Endothelial cell of umbilical vein (primary cell): ENCODE measurements around the gene DNM2. TPM values are rescaled to one million over a fixed set of nuclear protein-coding genes. Genes with fewer than 3 reads are reported as not detected.
A peak's percentile ranks its signal among the peaks of the same experiment; 100 is the strongest.

Source experiments
- BruUV-seq: library from RNA; stranded (reverse); fragments of 400-500 nt; replicated peaks from 2 replicates; lab custom pipeline; 2021; lab: Mats Ljungman, UMichigan
- CTCF ChIA-PET: fragments of 300-600, 350-600 bp; sonication (Branson Sonifier 250); formaldehyde crosslinking; loops from one replicate; lab custom pipeline; 2021; ENCODE audit warnings: antibody characterized with exemption, inconsistent platforms; lab: Charles Lee
- POLR2A ChIA-PET: fragments of 300-600, 350-600 bp; sonication (Branson Sonifier 250); formaldehyde crosslinking; loops from one replicate; lab custom pipeline; 2021; ENCODE audit warnings: antibody characterized with exemption, inconsistent platforms; lab: Charles Lee
- DNase-seq: peaks from one replicate; pipeline ENCODE4 v3.0.0-alpha.2; 2011; ENCODE audit warnings: low read depth, low spot score
- FAIRE-seq: peaks from 2 replicates; lab custom pipeline; 2011; peaks lifted over from hg19 to GRCh38; lab: Jason Lieb, UNC
- H2AFZ ChIP-seq: 2 replicates; pipeline ENCODE4 v1.6.0; 2012; ENCODE audit warnings: low read depth, low read length, control low read depth, inconsistent platforms
- H3K27ac ChIP-seq: 2 replicates; pipeline ENCODE4 v1.5.1; 2011; ENCODE audit warnings: low read depth, mild to moderate bottlenecking, control low read depth, low read length, moderate library complexity; ENCODE audit not compliant: insufficient read depth
- H3K27me3 ChIP-seq, 2 experiments: 2 replicates each; pipeline versions ENCODE4 v1.6.0 to v1.6.1; 2011; ENCODE audit warnings: low read length in 2 of 2, mixed read lengths in 1 of 2; ENCODE audit not compliant: control insufficient read depth in 2 of 2, insufficient read depth in 2 of 2
- H3K36me3 ChIP-seq, 2 experiments: 2 replicates in 1 of 2; 3 replicates in 1 of 2; pipeline ENCODE4 v1.5.1; 2011; ENCODE audit warnings: low read length in 2 of 2, mild to moderate bottlenecking in 1 of 2, moderate library complexity in 1 of 2; ENCODE audit not compliant: control insufficient read depth in 2 of 2, insufficient read depth in 2 of 2; ENCODE audit errors: extremely low read depth in 1 of 2
- H3K4me1 ChIP-seq: 3 replicates; pipeline ENCODE4 v1.5.1; 2011; ENCODE audit warnings: mild to moderate bottlenecking, low read length; ENCODE audit not compliant: control insufficient read depth, insufficient read depth; ENCODE audit errors: extremely low read depth
- H3K4me2 ChIP-seq: 2 replicates; pipeline ENCODE4 v1.6.1; 2011; ENCODE audit warnings: low read length, control low read depth, mixed read lengths; ENCODE audit not compliant: insufficient read depth
- H3K4me3 ChIP-seq, 3 experiments: fragments of 200-600 bp in 1 of 3; sonication (generic), shearing (Covaris generic) in 1 of 3; replicated peaks in 1 of 3; 2 replicates each; pipeline ENCODE4 v1.5.1; 2011 to 2016; ENCODE audit warnings: control low read depth in 3 of 3, low read length in 3 of 3, mild to moderate bottlenecking in 2 of 3, inconsistent platforms in 1 of 3, low read depth in 1 of 3, moderate library complexity in 1 of 3; ENCODE audit not compliant: insufficient read depth in 1 of 3
- H3K79me2 ChIP-seq: 2 replicates; pipeline ENCODE4 v1.6.0; 2012; ENCODE audit warnings: low read length, inconsistent platforms; ENCODE audit not compliant: control insufficient read depth, insufficient read depth
- H3K9ac ChIP-seq: replicated peaks from 2 replicates; pipeline ENCODE3; 2011; ENCODE audit warnings: low read length, control low read depth; ENCODE audit not compliant: insufficient read depth; ENCODE audit errors: extremely low read depth
- H3K9me1 ChIP-seq: replicated peaks from 3 replicates; pipeline ENCODE4 v1.6.0; 2011; ENCODE audit warnings: mild to moderate bottlenecking, low read length; ENCODE audit not compliant: control insufficient read depth, insufficient read depth; ENCODE audit errors: extremely low read depth
- H3K9me3 ChIP-seq: replicated peaks from 2 replicates; pipeline ENCODE4 v1.5.1; 2012; ENCODE audit warnings: low read length, inconsistent platforms; ENCODE audit not compliant: control insufficient read depth, insufficient read depth
- H4K20me1 ChIP-seq: replicated peaks from 2 replicates; pipeline ENCODE3; 2011; ENCODE audit warnings: mild to moderate bottlenecking, low read length; ENCODE audit not compliant: control insufficient read depth, insufficient read depth; ENCODE audit errors: extremely low read depth
- EZH2 ChIP-seq: IDR thresholded peaks from 2 replicates; pipeline ENCODE4 v1.6.1; 2012; ENCODE audit warnings: borderline replicate concordance, low read depth, mild to moderate bottlenecking, moderate library complexity, low read length, inconsistent platforms; ENCODE audit not compliant: severe bottlenecking
- POLR2A ChIP-seq: IDR thresholded peaks from 2 replicates; pipeline ENCODE4 v1.6.1; 2012; ENCODE audit warnings: low read depth, mild to moderate bottlenecking, control low read depth, low read length
- POLR2AphosphoS5 ChIP-seq: IDR thresholded peaks from 2 replicates; pipeline ENCODE4 v1.6.1; 2012; ENCODE audit warnings: low read depth, mild to moderate bottlenecking, control low read depth, low read length, moderate library complexity; ENCODE audit not compliant: insufficient read depth
- dilution Hi-C: fragments of 300-500 bp; cut with MboI; formaldehyde crosslinking; loops from one replicate; pipeline ENCODE4 v1.15.0; 2019; ENCODE audit warnings: low sequenced_read_pairs; ENCODE audit not compliant: extremely low pct_ligation_motif_present
- intact Hi-C: fragments of 100-400 bp; cut with micrococcal nuclease; formaldehyde crosslinking; loops from one replicate; pipeline ENCODE4 v1.10.0; 2022
- polyA plus RNA-seq, 4 experiments: library from polyadenylated mRNA; depleted of rRNA in 3 of 4; stranded (reverse) in 3 of 4; unstranded in 1 of 4; fragments of >200 nt; gene quantifications; 2 replicates each; pipeline versions ENCODE4 v1.2.1 to v1.2.3, GENCODE V29; 2011 to 2012; ENCODE audit warnings: missing spikeins in 1 of 4
- total RNA-seq: library from RNA; stranded (reverse); gene quantifications from 2 replicates; pipeline ENCODE4 v1.2.3, GENCODE V29; 2021
- TF ChIP-seq, protein P1 (sequence below), 2 donors: IDR thresholded peaks; 1 replicate in 1 of 2; 2 replicates in 1 of 2; pipeline ENCODE4 v1.5.1; 2011; ENCODE audit warnings: low read length in 2 of 2, mild to moderate bottlenecking in 2 of 2, moderate library complexity in 2 of 2, control low read depth in 1 of 2, inconsistent platforms in 1 of 2, low read depth in 1 of 2; ENCODE audit not compliant: insufficient read depth in 1 of 2; ENCODE audit errors: extremely low read depth in 1 of 2

The DNM2 gene
- total and polyA plus RNA-seq, 2 donors (not counting 3 experiments of a cell fraction or from before 2014, with no cell fraction given), result 81.8 to 175 TPM

DNA sequence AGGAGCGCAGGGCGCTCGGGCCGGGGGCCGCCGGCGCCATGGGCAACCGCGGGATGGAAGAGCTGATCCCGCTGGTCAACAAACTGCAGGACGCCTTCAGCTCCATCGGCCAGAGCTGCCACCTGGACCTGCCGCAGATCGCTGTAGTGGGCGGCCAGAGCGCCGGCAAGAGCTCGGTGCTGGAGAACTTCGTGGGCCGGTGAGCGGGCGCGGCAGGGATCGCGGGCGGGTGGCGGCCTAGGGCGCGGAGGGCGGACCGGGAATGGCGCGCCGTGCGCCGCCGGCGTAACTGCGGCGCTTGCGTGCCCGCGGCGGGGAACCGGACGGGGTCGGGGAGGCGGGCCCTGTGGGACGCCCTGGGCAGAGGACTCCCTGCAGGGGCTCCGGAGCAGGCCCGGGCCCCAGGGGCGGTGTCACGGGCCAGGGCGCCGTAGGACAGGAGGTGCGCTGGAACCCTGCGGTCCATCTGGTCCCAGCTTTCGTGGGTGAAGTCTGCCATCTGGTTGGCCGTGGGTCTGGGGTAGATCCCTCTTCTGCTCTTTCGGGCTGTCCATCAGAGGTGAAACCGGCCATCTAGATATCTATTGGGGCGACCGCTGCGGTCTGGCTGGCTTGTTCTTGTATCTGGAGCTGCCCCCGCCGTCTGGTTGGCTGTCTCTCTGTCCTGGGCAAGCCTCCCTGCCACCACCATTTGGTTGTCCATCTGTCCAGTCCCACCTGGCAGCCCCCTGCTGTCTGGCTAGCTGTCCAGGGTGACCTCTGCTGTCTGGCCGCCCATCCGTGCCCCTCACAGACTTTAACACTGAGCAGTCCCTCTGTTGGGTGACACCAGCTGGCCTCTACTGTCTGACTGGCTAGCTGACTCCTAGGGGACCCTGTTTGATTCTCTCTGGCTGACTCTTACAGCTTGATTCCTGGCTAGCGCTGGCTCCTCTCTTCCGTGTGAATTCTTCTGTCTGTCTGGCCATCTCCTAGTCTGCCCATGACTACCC is 622 bp downstream of the DNM2 start:
- intact Hi-C loops, result no loop called here
- DNase-seq (peak; percentile 26), FAIRE-seq (peak; percentile 43)
- ChIA-PET POLR2A (interaction anchor here (0.6 to 1.4 kb wide), 3 partner anchors 61 to 148 kb away, joined by 3 to 4 read pairs (median 3); no protein-coding TSS in a partner anchor), CTCF (interaction anchor here (0.6 to 8.0 kb wide), 32 partner anchors 10 to 239 kb away, joined by 3 to 100 read pairs (median 6); partner anchors contain the start of genes CARM1, QTRT1 and TMED1)
- dilution Hi-C loops, result no loop called here
- Histone ChIP-seq H3K27ac (peak overlapping the region; percentile 74), H3K27me3 (no peaks in the 10 kb centered on the region), H3K36me3 (no peaks in the 10 kb centered on the region), H3K4me2 (peak overlapping the region; percentile 91), H3K9me1 (no peaks in the 10 kb centered on the region), H2AFZ (peak overlapping the region; percentile 71), H3K79me2 (peaks cover 55% of the 10 kb centered on the region), H3K9me3 (no peaks in the 10 kb centered on the region), H3K4me1 (peaks cover 13% of the 10 kb centered on the region), H4K20me1 (peaks cover 3% of the 10 kb centered on the region), H3K4me3 (peak overlapping the region; percentile 25 to 82 (median 49)), H3K9ac (peak overlapping the region; percentile 92)
- BruUV-seq, result no TSS peak
- TF ChIP-seq EZH2, result no peak
- TF ChIP-seq, protein P1, sequence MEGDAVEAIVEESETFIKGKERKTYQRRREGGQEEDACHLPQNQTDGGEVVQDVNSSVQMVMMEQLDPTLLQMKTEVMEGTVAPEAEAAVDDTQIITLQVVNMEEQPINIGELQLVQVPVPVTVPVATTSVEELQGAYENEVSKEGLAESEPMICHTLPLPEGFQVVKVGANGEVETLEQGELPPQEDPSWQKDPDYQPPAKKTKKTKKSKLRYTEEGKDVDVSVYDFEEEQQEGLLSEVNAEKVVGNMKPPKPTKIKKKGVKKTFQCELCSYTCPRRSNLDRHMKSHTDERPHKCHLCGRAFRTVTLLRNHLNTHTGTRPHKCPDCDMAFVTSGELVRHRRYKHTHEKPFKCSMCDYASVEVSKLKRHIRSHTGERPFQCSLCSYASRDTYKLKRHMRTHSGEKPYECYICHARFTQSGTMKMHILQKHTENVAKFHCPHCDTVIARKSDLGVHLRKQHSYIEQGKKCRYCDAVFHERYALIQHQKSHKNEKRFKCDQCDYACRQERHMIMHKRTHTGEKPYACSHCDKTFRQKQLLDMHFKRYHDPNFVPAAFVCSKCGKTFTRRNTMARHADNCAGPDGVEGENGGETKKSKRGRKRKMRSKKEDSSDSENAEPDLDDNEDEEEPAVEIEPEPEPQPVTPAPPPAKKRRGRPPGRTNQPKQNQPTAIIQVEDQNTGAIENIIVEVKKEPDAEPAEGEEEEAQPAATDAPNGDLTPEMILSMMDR (IDR thresholded peaks at IDR 0.05; ENCODE audit: extremely low read depth in 1 of 2, insufficient read depth in 1 of 2, low read depth in 1 of 2, low read length in 2 of 2), result no peak
- TF ChIP-seq POLR2AphosphoS5, result peak; percentile 30
- no peak for TF ChIP-seq POLR2A
